ENCODE data around the gene FABP1.

FABP1 gene

GRCh38 chr2:88100489-88100858 is 27.4 kb downstream of the FABP1 start:
- Histone ChIP-seq H4K91ac (ENCODE audit: low read depth, low read length, poor library complexity) (no peak overlapping the region), H2BK15ac (ENCODE audit: low read length) (no peak overlapping the region), H3K9me3 (replicated peaks in 1 of 2; ENCODE audit: control insufficient read depth in 2 of 2, insufficient read depth in 1 of 2, low read depth in 1 of 2, low read length in 2 of 2) (no peaks in the 10 kb centered on the region), H3K14ac (ENCODE audit: low read length) (no peak overlapping the region), H3K9ac (ENCODE audit: low read depth, low read length, poor library complexity) (no peak overlapping the region), H3K4me1 (ENCODE audit: control insufficient read depth in 2 of 2, insufficient read depth in 1 of 2, low read depth in 1 of 2, low read length in 2 of 2) (peaks cover 0 to 8% of the 10 kb centered on the region in 2 donors), H2AFZ (ENCODE audit: low read length) (no peak overlapping the region), H3K4me3 (ENCODE audit: low read length in 2 of 2) (no peak overlapping the region), H2BK12ac (ENCODE audit: low read length) (no peak overlapping the region), H3K4me2 (ENCODE audit: insufficient read depth, low read length, poor library complexity, severe bottlenecking) (no peak overlapping the region), H3K27ac (replicated peaks; ENCODE audit: low read length) (no peak overlapping the region), H2BK5ac (ENCODE audit: low read length) (no peak overlapping the region), H2BK120ac (ENCODE audit: low read depth, low read length) (no peak overlapping the region), H3K79me1 (ENCODE audit: low read depth, low read length) (no peaks in the 10 kb centered on the region), H3K18ac (ENCODE audit: low read length) (no peak overlapping the region), H4K8ac (ENCODE audit: low read depth, low read length) (no peak overlapping the region), H3K27me3 (ENCODE audit: control insufficient read depth in 3 of 3, insufficient read depth in 3 of 3, low read depth in 1 of 3, low read length in 3 of 3) (no peaks in the 10 kb centered on the region), H3K36me3 (replicated peaks in 1 of 2; ENCODE audit: control insufficient read depth in 2 of 2, insufficient read depth in 2 of 2, low read length in 2 of 2) (no peaks in the 10 kb centered on the region), H2AK5ac (ENCODE audit: low read depth, low read length) (no peak overlapping the region), H3K4ac (ENCODE audit: low read length) (no peak overlapping the region), H3K23ac (ENCODE audit: low read depth, low read length, poor library complexity) (no peak overlapping the region)
- WGBS, 2 donors (ENCODE audit: extremely low coverage in 2 of 2, insufficient read length in 2 of 2, insufficient replicate concordance in 1 of 2): no CpG with 5 or more reads among the region's 3 CpGs
- DNase-seq (ENCODE audit: low spot score): no peak

GRCh38 chr2:88099798-88100488 is 27.9 kb downstream of the FABP1 start:
- no peak overlapping the region for H3K9ac ChIP-seq (ENCODE audit: low read depth, low read length, poor library complexity)
- no peak overlapping the region for H2BK12ac ChIP-seq (ENCODE audit: low read length)
- no peak overlapping the region for H3K23ac ChIP-seq (ENCODE audit: low read depth, low read length, poor library complexity)
- H3K79me1 ChIP-seq (ENCODE audit: low read depth, low read length): no peaks in the 10 kb centered on the region
- H2AK5ac ChIP-seq (ENCODE audit: low read depth, low read length): no peak overlapping the region
- H3K27ac ChIP-seq (replicated peaks; ENCODE audit: low read length): no peak overlapping the region
- no peaks in the 10 kb centered on the region for H3K27me3 ChIP-seq (ENCODE audit: control insufficient read depth in 3 of 3, insufficient read depth in 3 of 3, low read depth in 1 of 3, low read length in 3 of 3)
- no peak overlapping the region for H2AFZ ChIP-seq (ENCODE audit: low read length)
- no peak overlapping the region for H4K91ac ChIP-seq (ENCODE audit: low read depth, low read length, poor library complexity)
- H3K4ac ChIP-seq (ENCODE audit: low read length): no peak overlapping the region
- no peak overlapping the region for H4K8ac ChIP-seq (ENCODE audit: low read depth, low read length)
- no peak overlapping the region for H2BK5ac ChIP-seq (ENCODE audit: low read length)
- no peak overlapping the region for H2BK15ac ChIP-seq (ENCODE audit: low read length)
- no peaks in the 10 kb centered on the region for H3K36me3 ChIP-seq (replicated peaks in 1 of 2; ENCODE audit: control insufficient read depth in 2 of 2, insufficient read depth in 2 of 2, low read length in 2 of 2)
- no peak overlapping the region for H3K18ac ChIP-seq (ENCODE audit: low read length)
- no CpG with 5 or more reads among the region's 5 CpGs for WGBS, 2 donors (ENCODE audit: extremely low coverage in 2 of 2, insufficient read length in 2 of 2, insufficient replicate concordance in 1 of 2)
- peaks cover 2 to 13% of the 10 kb centered on the region in 2 donors for H3K4me1 ChIP-seq (ENCODE audit: control insufficient read depth in 2 of 2, insufficient read depth in 1 of 2, low read depth in 1 of 2, low read length in 2 of 2)
- H3K4me3 ChIP-seq (ENCODE audit: low read length in 2 of 2): no peak overlapping the region
- DNase-seq (ENCODE audit: low spot score): peak; percentile 83
- H2BK120ac ChIP-seq (ENCODE audit: low read depth, low read length): no peak overlapping the region
- H3K14ac ChIP-seq (ENCODE audit: low read length): no peak overlapping the region
- H3K9me3 ChIP-seq (replicated peaks in 1 of 2; ENCODE audit: control insufficient read depth in 2 of 2, insufficient read depth in 1 of 2, low read depth in 1 of 2, low read length in 2 of 2): no peaks in the 10 kb centered on the region
- no peak overlapping the region for H3K4me2 ChIP-seq (ENCODE audit: insufficient read depth, low read length, poor library complexity, severe bottlenecking)

DNA sequence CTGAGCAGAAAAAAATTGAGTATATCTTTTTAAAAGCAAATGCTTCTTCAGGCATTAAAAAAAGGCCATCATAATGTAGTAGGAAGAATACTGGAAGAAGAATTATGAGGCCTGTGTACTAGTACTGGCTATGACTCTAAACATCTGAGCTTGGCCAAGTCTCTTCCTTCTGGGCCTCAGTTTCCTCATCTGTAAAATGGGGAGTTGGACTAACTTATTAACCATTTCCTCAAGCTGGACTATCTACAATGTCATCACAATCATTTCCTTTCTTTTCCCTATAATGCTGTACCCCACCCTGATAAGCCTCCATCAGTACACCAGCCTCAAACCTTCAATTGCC is 29.3 kb downstream of the FABP1 start:
- Histone ChIP-seq H3K27me3 (ENCODE audit: control insufficient read depth in 3 of 3, insufficient read depth in 3 of 3, low read depth in 1 of 3, low read length in 3 of 3) (no peaks in the 10 kb centered on the region), H2AK5ac (ENCODE audit: low read depth, low read length) (no peak overlapping the region), H2BK120ac (ENCODE audit: low read depth, low read length) (no peak overlapping the region), H3K9ac (ENCODE audit: low read depth, low read length, poor library complexity) (no peak overlapping the region), H3K18ac (ENCODE audit: low read length) (no peak overlapping the region), H3K9me3 (replicated peaks in 1 of 2; ENCODE audit: control insufficient read depth in 2 of 2, insufficient read depth in 1 of 2, low read depth in 1 of 2, low read length in 2 of 2) (no peaks in the 10 kb centered on the region), H2BK15ac (ENCODE audit: low read length) (no peak overlapping the region), H3K79me1 (ENCODE audit: low read depth, low read length) (no peaks in the 10 kb centered on the region), H3K4ac (ENCODE audit: low read length) (no peak overlapping the region), H4K91ac (ENCODE audit: low read depth, low read length, poor library complexity) (no peak overlapping the region), H2BK12ac (ENCODE audit: low read length) (no peak overlapping the region), H3K27ac (replicated peaks; ENCODE audit: low read length) (no peak overlapping the region), H3K4me3 (ENCODE audit: low read length in 2 of 2) (no peak overlapping the region), H3K14ac (ENCODE audit: low read length) (no peak overlapping the region), H3K4me1 (ENCODE audit: control insufficient read depth in 2 of 2, insufficient read depth in 1 of 2, low read depth in 1 of 2, low read length in 2 of 2) (peaks cover 5 to 21% of the 10 kb centered on the region in 2 donors), H2AFZ (ENCODE audit: low read length) (no peak overlapping the region), H3K36me3 (replicated peaks in 1 of 2; ENCODE audit: control insufficient read depth in 2 of 2, insufficient read depth in 2 of 2, low read length in 2 of 2) (no peaks in the 10 kb centered on the region), H3K4me2 (ENCODE audit: insufficient read depth, low read length, poor library complexity, severe bottlenecking) (no peak overlapping the region), H4K8ac (ENCODE audit: low read depth, low read length) (no peak overlapping the region), H2BK5ac (ENCODE audit: low read length) (no peak overlapping the region), H3K23ac (ENCODE audit: low read depth, low read length, poor library complexity) (no peak overlapping the region)
- no peak for DNase-seq (ENCODE audit: low spot score)

- no peak overlapping the region for H3K4me3 ChIP-seq (ENCODE audit: low read length in 2 of 2)
- H2AFZ ChIP-seq (ENCODE audit: low read length): no peak overlapping the region
- WGBS, 2 donors (ENCODE audit: extremely low coverage in 2 of 2, insufficient read length in 2 of 2, insufficient replicate concordance in 1 of 2): no CpG with 5 or more reads among the region's 4 CpGs
These were observed 29.8 kb downstream of the FABP1 start for GRCh38 chr2:88097891-88098557.

More at GRCh38 chr2:88097891-88098557, 29.8 kb downstream of the FABP1 start:
- Histone ChIP-seq H3K4me1 (ENCODE audit: control insufficient read depth in 2 of 2, insufficient read depth in 1 of 2, low read depth in 1 of 2, low read length in 2 of 2) (peaks cover 5 to 21% of the 10 kb centered on the region in 2 donors), H2AK5ac (ENCODE audit: low read depth, low read length) (no peak overlapping the region), H2BK15ac (ENCODE audit: low read length) (no peak overlapping the region), H3K27ac (replicated peaks; ENCODE audit: low read length) (no peak overlapping the region), H3K9me3 (replicated peaks in 1 of 2; ENCODE audit: control insufficient read depth in 2 of 2, insufficient read depth in 1 of 2, low read depth in 1 of 2, low read length in 2 of 2) (no peaks in the 10 kb centered on the region), H4K91ac (ENCODE audit: low read depth, low read length, poor library complexity) (no peak overlapping the region), H3K9ac (ENCODE audit: low read depth, low read length, poor library complexity) (no peak overlapping the region), H3K4me2 (ENCODE audit: insufficient read depth, low read length, poor library complexity, severe bottlenecking) (no peak overlapping the region), H3K14ac (ENCODE audit: low read length) (no peak overlapping the region), H4K8ac (ENCODE audit: low read depth, low read length) (no peak overlapping the region), H3K23ac (ENCODE audit: low read depth, low read length, poor library complexity) (no peak overlapping the region), H3K36me3 (replicated peaks in 1 of 2; ENCODE audit: control insufficient read depth in 2 of 2, insufficient read depth in 2 of 2, low read length in 2 of 2) (no peaks in the 10 kb centered on the region), H2BK12ac (ENCODE audit: low read length) (no peak overlapping the region), H2BK5ac (ENCODE audit: low read length) (no peak overlapping the region), H3K27me3 (ENCODE audit: control insufficient read depth in 3 of 3, insufficient read depth in 3 of 3, low read depth in 1 of 3, low read length in 3 of 3) (no peaks in the 10 kb centered on the region), H3K79me1 (ENCODE audit: low read depth, low read length) (no peaks in the 10 kb centered on the region), H2BK120ac (ENCODE audit: low read depth, low read length) (no peak overlapping the region), H3K4ac (ENCODE audit: low read length) (no peak overlapping the region), H3K18ac (ENCODE audit: low read length) (no peak overlapping the region)
- DNase-seq (ENCODE audit: low spot score): no peak

Measured in neuronal stem cell (in vitro differentiated cells).